Kidney (tissue), 14 donors: ENCODE measurements around the gene TTLL5. TPM values are rescaled to one million over a fixed set of nuclear protein-coding genes. Genes with fewer than 3 reads are reported as not detected.

ENCODE experiments used
- DNase-seq, 5 donors: peaks; one replicate each; pipeline ENCODE4 v3.0.0-alpha.2; 2013 to 2020
- FAIRE-seq: peaks from 2 replicates; lab custom pipeline; 2012; peaks lifted over from hg19 to GRCh38; lab: Jason Lieb, UNC
- H3K27ac ChIP-seq, 2 donors: one replicate each; pipeline ENCODE4 v1.7.0; 2013; ENCODE audit warnings: low read depth in 2 of 2, low read length in 2 of 2, inconsistent platforms in 1 of 2
- H3K27me3 ChIP-seq: one replicate; pipeline ENCODE4 v1.7.1; 2013; ENCODE audit warnings: low read length, inconsistent platforms; ENCODE audit not compliant: control insufficient read depth, insufficient read depth
- H3K36me3 ChIP-seq, 3 donors: one replicate each; pipeline versions ENCODE4 v1.7.0 to v1.7.1; 2013; ENCODE audit warnings: low read length in 3 of 3, control low read depth in 1 of 3, inconsistent platforms in 1 of 3; ENCODE audit not compliant: insufficient read depth in 3 of 3, control insufficient read depth in 2 of 3
- H3K4me1 ChIP-seq, 3 donors: one replicate each; pipeline versions ENCODE4 v1.7.0 to v1.7.1; 2013; ENCODE audit warnings: low read length in 3 of 3, inconsistent platforms in 1 of 3, low read depth in 1 of 3; ENCODE audit not compliant: control insufficient read depth in 2 of 3, insufficient read depth in 2 of 3
- H3K4me3 ChIP-seq, 3 donors: one replicate each; pipeline versions ENCODE4 v1.7.0 to v1.8.1; 2013; ENCODE audit warnings: low read length in 3 of 3, control low read depth in 1 of 3, inconsistent platforms in 1 of 3
- H3K9ac ChIP-seq, 3 donors: one replicate each; pipeline versions ENCODE4 v1.7.0 to v1.7.1; 2013; ENCODE audit warnings: low read length in 3 of 3, control low read depth in 1 of 3, inconsistent platforms in 1 of 3
- H3K9me3 ChIP-seq, 3 donors: one replicate each; pipeline versions ENCODE4 v1.7.0 to v1.7.1; 2013; ENCODE audit warnings: low read length in 3 of 3, control low read depth in 1 of 3, inconsistent platforms in 1 of 3; ENCODE audit not compliant: control insufficient read depth in 2 of 3, insufficient read depth in 1 of 3
- intact Hi-C: fragments of 100-400 bp; cut with DNase I; formaldehyde crosslinking; loops from one replicate; pipeline ENCODE4 v1.11.1; 2022
- polyA plus RNA-seq: library from polyadenylated mRNA; stranded (reverse); fragments of 350-450 nt; fragmentation: Illumina TruSeq; extraction: RNeasy Lipid Tissue Mini Kit (QIAGEN cat#74804); gene quantifications from one replicate; pipeline ENCODE4 v1.2.3, GENCODE V29; 2014; ENCODE audit warnings: low read depth, low replicate concordance; ENCODE audit not compliant: insufficient read depth
- total RNA-seq: library from RNA; stranded (reverse); fragmentation: NEBNext Ultra II Directional; extraction: Animal tissue kit (Norgen Biotek cat#: 25700); gene quantifications from one replicate; pipeline ENCODE4 v1.2.1, GENCODE V29; 2021
- TF ChIP-seq, protein P1 (sequence below): IDR thresholded peaks from 3 replicates; pipeline ENCODE4 v1.5.1; 2012; ENCODE audit warnings: mild to moderate bottlenecking, moderate library complexity, borderline replicate concordance; ENCODE audit not compliant: insufficient read depth; ENCODE audit errors: extremely low read depth
- donor health status: control.
- donor health status: control.
- donor health status: control.
- donor health status: control.
- donor health status: control.
- donor health status: DM: yes; HTN: yes; CAD: no.
- donor health status: Normal renal cell carcinoma (clear cell type).

Gene TTLL5
- total and polyA plus RNA-seq, 2 donors from 2014 or later: 16.8 to 37.2 TPM

GRCh38 chr14:75871181-75871880 lies 210.3 kb downstream of the TTLL5 start:
- no peaks in the 10 kb centered on the region for H3K27me3 ChIP-seq
- H3K36me3 ChIP-seq: no peaks in the 10 kb centered on the region
- H3K4me3 ChIP-seq: no peak overlapping the region
- intact Hi-C loops: no loop called here
- H3K9ac ChIP-seq: no peak overlapping the region
- TF ChIP-seq, protein P1, sequence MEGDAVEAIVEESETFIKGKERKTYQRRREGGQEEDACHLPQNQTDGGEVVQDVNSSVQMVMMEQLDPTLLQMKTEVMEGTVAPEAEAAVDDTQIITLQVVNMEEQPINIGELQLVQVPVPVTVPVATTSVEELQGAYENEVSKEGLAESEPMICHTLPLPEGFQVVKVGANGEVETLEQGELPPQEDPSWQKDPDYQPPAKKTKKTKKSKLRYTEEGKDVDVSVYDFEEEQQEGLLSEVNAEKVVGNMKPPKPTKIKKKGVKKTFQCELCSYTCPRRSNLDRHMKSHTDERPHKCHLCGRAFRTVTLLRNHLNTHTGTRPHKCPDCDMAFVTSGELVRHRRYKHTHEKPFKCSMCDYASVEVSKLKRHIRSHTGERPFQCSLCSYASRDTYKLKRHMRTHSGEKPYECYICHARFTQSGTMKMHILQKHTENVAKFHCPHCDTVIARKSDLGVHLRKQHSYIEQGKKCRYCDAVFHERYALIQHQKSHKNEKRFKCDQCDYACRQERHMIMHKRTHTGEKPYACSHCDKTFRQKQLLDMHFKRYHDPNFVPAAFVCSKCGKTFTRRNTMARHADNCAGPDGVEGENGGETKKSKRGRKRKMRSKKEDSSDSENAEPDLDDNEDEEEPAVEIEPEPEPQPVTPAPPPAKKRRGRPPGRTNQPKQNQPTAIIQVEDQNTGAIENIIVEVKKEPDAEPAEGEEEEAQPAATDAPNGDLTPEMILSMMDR: no peak
- H3K4me1 ChIP-seq: peaks cover 0 to 6% (median 2%) of the 10 kb centered on the region in 3 donors
- FAIRE-seq (no peak), DNase-seq (no peak)
- H3K9me3 ChIP-seq: no peaks in the 10 kb centered on the region
- H3K27ac ChIP-seq: no peak overlapping the region

GRCh38 chr14:75875958-75876357 lies 214.9 kb downstream of the TTLL5 start:
- Histone ChIP-seq H3K9me3 (no peaks in the 10 kb centered on the region), H3K4me1 (no peaks in the 10 kb centered on the region), H3K27ac (no peak overlapping the region), H3K36me3 (no peaks in the 10 kb centered on the region), H3K27me3 (no peaks in the 10 kb centered on the region), H3K9ac (no peak overlapping the region), H3K4me3 (no peak overlapping the region)
- DNase-seq (no peak), FAIRE-seq (no peak)
- TF ChIP-seq, protein P1: no peak
- intact Hi-C loops: no loop called here

DNA sequence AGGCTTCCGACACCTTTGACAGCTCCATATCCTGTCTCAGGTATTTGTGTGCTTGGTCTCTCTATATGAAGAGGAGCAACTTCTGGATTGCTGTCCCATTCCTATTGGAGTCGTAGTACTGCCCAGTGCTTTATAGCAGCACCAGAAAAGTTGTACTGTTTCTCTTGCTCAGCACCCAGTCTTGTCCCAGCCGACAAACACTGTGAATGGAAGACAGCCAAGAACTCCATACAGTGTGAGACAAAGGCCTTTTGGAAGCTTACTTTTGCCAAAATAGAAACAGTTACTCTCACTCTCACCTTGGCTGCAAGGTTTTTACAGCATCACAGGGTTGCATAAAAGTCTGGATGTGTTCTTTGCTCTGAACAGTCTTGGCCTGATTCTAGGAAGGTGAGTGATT lies 215.5 kb downstream of the TTLL5 start:
- intact Hi-C loops: no loop called here
- Histone ChIP-seq H3K4me3 (no peak overlapping the region), H3K4me1 (no peaks in the 10 kb centered on the region), H3K9ac (no peak overlapping the region), H3K36me3 (no peaks in the 10 kb centered on the region), H3K27ac (no peak overlapping the region), H3K9me3 (no peaks in the 10 kb centered on the region), H3K27me3 (no peaks in the 10 kb centered on the region)
- DNase-seq: no peak
- TF ChIP-seq, protein P1: no peak
- FAIRE-seq: no peak
